ENCODE measurements around the gene ATRAID.

- TF ChIP-seq CTCF (conservative IDR thresholded peaks at IDR 0.05; ENCODE audit: low read depth in 2 of 2) (no peak), REST (IDR thresholded peaks at IDR 0.05; ENCODE audit: unreplicated experiment) (no peak), POLR2AphosphoS5 (IDR thresholded peaks at IDR 0.05; ENCODE audit: low read depth) (no peak), EZH2phosphoT487 (IDR thresholded peaks at IDR 0.05; ENCODE audit: unreplicated experiment) (no peak), EZH2 (IDR thresholded peaks at IDR 0.05; ENCODE audit: low read depth, unreplicated experiment) (no peak), JUNB (IDR thresholded peaks at IDR 0.05; ENCODE audit: unreplicated experiment) (no peak), CREB1 (CRISPR knock-in tag; IDR thresholded peaks at IDR 0.05; ENCODE audit: low read depth) (no peak)
These were observed 9.3 kb downstream of the ATRAID start for GRCh38 chr2:27221166-27221565.

Data from GM23338 (cell line).